ENCODE data around the gene ZNF512.

- no peak for TF ChIP-seq CTCF (IDR thresholded peaks at IDR 0.05 in 4 of 5, conservative IDR thresholded peaks at IDR 0.05 in 1 of 5)
- TF ChIP-seq POLR2A (IDR thresholded peaks at IDR 0.05) = no peak
Measured at GRCh38 chr2:27622921-27623384, 40.1 kb downstream of the ZNF512 start.
